NCI-H2196 (cell line): ENCODE data around the gene ADM2.
"Not testable (repeated sequence)": the region's sequence is repeated elsewhere in the genome, so short reads cannot be mapped to it uniquely, and the experiment has no call there.

ENCODE experiments used
- DNase-seq: peaks from one replicate; lab custom pipeline; 2025; ENCODE audit not compliant: unreplicated experiment; lab: John Stamatoyannopoulos, UW

The ADM2 gene

GRCh38 chr22:50505276-50505775 is 24.0 kb downstream of the ADM2 start:
- DNase-seq = no peak

- DNase-seq = no peak
Measured at GRCh38 chr22:50505776-50506610, 24.6 kb downstream of the ADM2 start.

GRCh38 chr22:50506611-50507420 is 25.5 kb downstream of the ADM2 start:
- DNase-seq = no peak

GRCh38 chr22:50507421-50507990 is 26.2 kb downstream of the ADM2 start, which contains the start of gene LMF2:
TSS of gene LMF2 (minus strand) at chr22:50507702. CDS start at chr22:50507675, 27 bp downstream.
- DNase-seq = peak; percentile 84

- peak; percentile 91 for DNase-seq
Measured at GRCh38 chr22:50507991-50508884, 26.9 kb downstream of the ADM2 start, which contains the start of gene NCAPH2. TSS of gene NCAPH2 (plus strand) at chr22:50508224. CDS start at chr22:50508338, 114 bp downstream.

GRCh38 chr22:50508897-50509296 is 27.6 kb downstream of the ADM2 start:
- DNase-seq = no peak

- no peak for DNase-seq
Measured at GRCh38 chr22:50513175-50513574, 31.8 kb downstream of the ADM2 start.

- no peak for DNase-seq
Measured at GRCh38 chr22:50516068-50516467, 34.7 kb downstream of the ADM2 start.

GRCh38 chr22:50516891-50517290 is 35.5 kb downstream of the ADM2 start:
- DNase-seq = no peak

- DNase-seq = no peak
Measured at GRCh38 chr22:50517495-50518260, 36.3 kb downstream of the ADM2 start.

- no peak for DNase-seq
Measured at GRCh38 chr22:50518606-50519005, 37.3 kb downstream of the ADM2 start.

- DNase-seq = no peak
Measured at GRCh38 chr22:50519151-50519550, 37.8 kb downstream of the ADM2 start.

- DNase-seq = not testable (repeated sequence)
Measured at GRCh38 chr22:50520184-50520583, 38.8 kb downstream of the ADM2 start.

- no peak for DNase-seq
Measured at GRCh38 chr22:50520826-50521453, 39.6 kb downstream of the ADM2 start.

GRCh38 chr22:50521710-50522109 is 40.4 kb downstream of the ADM2 start:
- DNase-seq = no peak

GRCh38 chr22:50522208-50522805 is 41.0 kb downstream of the ADM2 start:
- no peak for DNase-seq

- DNase-seq = no peak
Measured at GRCh38 chr22:50522806-50523438, 41.6 kb downstream of the ADM2 start.

- DNase-seq = no peak
Measured at GRCh38 chr22:50523458-50523805, 42.1 kb downstream of the ADM2 start.
